Lower lobe of right lung (tissue), 2 donors: ENCODE measurements around the gene LRP1B. TPM values are rescaled to one million over a fixed set of nuclear protein-coding genes. Genes with fewer than 3 reads are reported as not detected.
A peak's percentile ranks its signal among the peaks of the same experiment; 100 is the strongest.

Experiments
- ATAC-seq, 2 donors: fragments of 200-7000 bp; cut with Tn5 transposase; one replicate each; pipeline ENCODE4 v1.9.1; 2020 to 2022; ENCODE audit warnings: mild to moderate bottlenecking in 2 of 2, moderate library complexity in 2 of 2
- DNase-seq: peaks from one replicate; pipeline ENCODE4 v3.0.0-alpha.2; 2020
- H3K27ac ChIP-seq: fragments of 200-600 bp; one replicate; pipeline ENCODE4 v1.8.0; 2022
- H3K27me3 ChIP-seq: fragments of 200-600 bp; one replicate; pipeline ENCODE4 v1.8.0; 2022; ENCODE audit warnings: low read depth
- H3K36me3 ChIP-seq: fragments of 200-600 bp; one replicate; pipeline ENCODE4 v1.8.0; 2022; ENCODE audit warnings: mild to moderate bottlenecking
- H3K4me1 ChIP-seq: fragments of 200-600 bp; one replicate; pipeline ENCODE4 v1.8.0; 2022
- H3K4me3 ChIP-seq: fragments of 200-600 bp; one replicate; pipeline ENCODE4 v1.8.0; 2022; ENCODE audit warnings: mild to moderate bottlenecking
- H3K9me3 ChIP-seq: fragments of 200-600 bp; one replicate; pipeline ENCODE4 v1.8.0; 2022
- intact Hi-C: fragments of 100-400 bp; cut with DNase I; formaldehyde crosslinking; loops from one replicate; pipeline ENCODE4 v1.11.0; 2022
- long read RNA-seq: library from polyadenylated mRNA; unstranded; transcript quantifications from one replicate; pipeline ENCODE4 v2.0.0, GENCODE V29; 2021
- total RNA-seq: library from RNA; stranded (reverse); fragmentation: NEBNext Ultra II Directional; extraction: Animal tissue kit (Norgen Biotek cat#: 25700); gene quantifications from one replicate; pipeline ENCODE4 v1.2.1, GENCODE V29; 2021
- TF ChIP-seq, protein P1 (sequence below): fragments of 200-600 bp; IDR thresholded peaks from one replicate; pipeline ENCODE4 v1.8.0; 2022; ENCODE audit warnings: antibody characterized with exemption, mild to moderate bottlenecking
- donor health status: DM: no; HTN: yes; CAD: no; lungs with severe emphysema.

The LRP1B gene
- 0.09 TPM for total RNA-seq
- long read RNA-seq: 0 reads

DNA sequence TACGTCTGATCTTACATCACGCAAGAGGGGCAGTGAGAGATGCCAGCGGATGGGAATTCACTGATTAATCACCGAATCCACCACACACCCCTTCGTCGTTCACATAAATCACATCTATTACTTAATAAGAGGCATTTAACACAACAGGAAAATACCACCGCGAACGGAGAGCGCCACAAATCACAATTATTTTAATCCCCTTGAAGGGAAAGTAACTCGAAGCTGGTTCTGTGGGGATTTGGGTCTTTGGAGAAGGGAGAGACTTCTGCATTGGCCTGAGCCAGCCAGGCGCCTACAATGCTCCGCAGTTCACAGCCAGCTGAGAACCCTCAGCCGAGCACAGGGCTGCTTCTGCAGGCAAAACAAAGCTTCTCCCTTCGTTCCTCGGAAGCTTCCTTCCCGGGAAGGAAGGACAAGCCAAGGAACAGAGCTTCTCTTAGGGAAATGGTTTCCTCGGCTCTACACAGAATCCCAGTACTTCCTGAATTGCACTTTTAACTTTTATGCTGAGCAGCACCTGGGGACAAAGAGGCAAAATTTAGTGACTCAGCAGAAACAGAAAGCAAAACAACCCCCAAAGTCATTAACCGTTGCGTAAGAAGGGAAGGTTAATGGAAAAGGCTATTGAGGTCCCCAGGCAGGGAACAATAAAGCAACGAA, at the start of gene LRP1B:
Gene LRP1B (minus strand): TSS at position 7 of the 660 bp plus-strand sequence. CDS start 287 bp downstream, outside the sequence.
- Histone ChIP-seq H3K4me3 (peak within 1 kb of the TSS; percentile 55), H3K27ac (no peak within 1 kb of the TSS), H3K36me3 (no peaks in the 10 kb centered on the region), H3K9me3 (no peaks in the 10 kb centered on the region), H3K27me3 (peaks cover 54% of the 10 kb centered on the region), H3K4me1 (peaks cover 22% of the 10 kb centered on the region)
- ATAC-seq (peak; percentile 57 to 75), DNase-seq (no peak)
- intact Hi-C loops: no loop called here
- TF ChIP-seq, protein P1, sequence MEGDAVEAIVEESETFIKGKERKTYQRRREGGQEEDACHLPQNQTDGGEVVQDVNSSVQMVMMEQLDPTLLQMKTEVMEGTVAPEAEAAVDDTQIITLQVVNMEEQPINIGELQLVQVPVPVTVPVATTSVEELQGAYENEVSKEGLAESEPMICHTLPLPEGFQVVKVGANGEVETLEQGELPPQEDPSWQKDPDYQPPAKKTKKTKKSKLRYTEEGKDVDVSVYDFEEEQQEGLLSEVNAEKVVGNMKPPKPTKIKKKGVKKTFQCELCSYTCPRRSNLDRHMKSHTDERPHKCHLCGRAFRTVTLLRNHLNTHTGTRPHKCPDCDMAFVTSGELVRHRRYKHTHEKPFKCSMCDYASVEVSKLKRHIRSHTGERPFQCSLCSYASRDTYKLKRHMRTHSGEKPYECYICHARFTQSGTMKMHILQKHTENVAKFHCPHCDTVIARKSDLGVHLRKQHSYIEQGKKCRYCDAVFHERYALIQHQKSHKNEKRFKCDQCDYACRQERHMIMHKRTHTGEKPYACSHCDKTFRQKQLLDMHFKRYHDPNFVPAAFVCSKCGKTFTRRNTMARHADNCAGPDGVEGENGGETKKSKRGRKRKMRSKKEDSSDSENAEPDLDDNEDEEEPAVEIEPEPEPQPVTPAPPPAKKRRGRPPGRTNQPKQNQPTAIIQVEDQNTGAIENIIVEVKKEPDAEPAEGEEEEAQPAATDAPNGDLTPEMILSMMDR: no peak

DNA sequence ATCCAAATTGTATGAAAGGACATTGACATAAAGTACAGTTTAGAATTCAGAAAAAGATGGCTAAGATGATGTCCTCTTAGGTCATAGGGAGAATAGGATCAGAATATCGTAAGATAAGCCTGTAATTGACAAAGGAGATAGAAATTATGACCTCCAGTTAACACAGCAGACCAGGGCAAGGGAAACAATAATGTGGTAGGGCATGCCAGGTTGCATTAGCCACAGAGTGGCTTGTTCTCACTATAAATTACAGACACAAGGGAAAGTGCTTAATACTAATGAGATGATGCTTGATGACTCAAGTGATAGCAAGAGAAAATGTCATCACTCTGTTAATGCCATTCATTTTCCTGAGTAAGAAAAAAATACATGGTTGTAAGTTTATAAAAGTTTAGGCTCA, 48.9 kb upstream of the LRP1B start:
- Histone ChIP-seq H3K9me3 (no peaks in the 10 kb centered on the region), H3K4me3 (no peak overlapping the region), H3K36me3 (no peaks in the 10 kb centered on the region), H3K4me1 (no peaks in the 10 kb centered on the region), H3K27me3 (no peaks in the 10 kb centered on the region), H3K27ac (no peak overlapping the region)
- ATAC-seq (no peak), DNase-seq (no peak)
- TF ChIP-seq, protein P1: no peak
- intact Hi-C loops: no loop called here

DNA sequence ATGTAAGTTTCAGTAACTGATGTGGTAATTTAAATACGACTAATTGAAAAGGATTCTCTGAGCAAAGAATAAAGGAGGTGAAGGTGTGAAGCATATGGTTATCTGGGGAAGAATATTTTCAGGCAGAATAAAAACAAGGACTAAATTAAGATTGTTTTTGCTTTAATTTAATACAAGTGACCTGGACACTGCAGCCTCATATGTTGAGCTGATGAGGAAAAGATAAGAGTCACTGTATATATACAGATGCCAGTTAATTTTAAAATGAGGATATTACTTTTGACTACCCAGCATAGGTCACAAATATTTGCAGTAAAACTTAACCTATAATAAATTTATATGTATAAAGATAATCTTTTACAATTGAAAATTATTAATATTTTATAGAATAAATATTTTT, 47.8 kb upstream of the LRP1B start:
- Histone ChIP-seq H3K4me3 (no peak overlapping the region), H3K4me1 (no peaks in the 10 kb centered on the region), H3K27ac (no peak overlapping the region), H3K27me3 (no peaks in the 10 kb centered on the region), H3K9me3 (no peaks in the 10 kb centered on the region), H3K36me3 (no peaks in the 10 kb centered on the region)
- TF ChIP-seq, protein P1: no peak
- intact Hi-C loops: no loop called here
- ATAC-seq (no peak), DNase-seq (no peak)

DNA sequence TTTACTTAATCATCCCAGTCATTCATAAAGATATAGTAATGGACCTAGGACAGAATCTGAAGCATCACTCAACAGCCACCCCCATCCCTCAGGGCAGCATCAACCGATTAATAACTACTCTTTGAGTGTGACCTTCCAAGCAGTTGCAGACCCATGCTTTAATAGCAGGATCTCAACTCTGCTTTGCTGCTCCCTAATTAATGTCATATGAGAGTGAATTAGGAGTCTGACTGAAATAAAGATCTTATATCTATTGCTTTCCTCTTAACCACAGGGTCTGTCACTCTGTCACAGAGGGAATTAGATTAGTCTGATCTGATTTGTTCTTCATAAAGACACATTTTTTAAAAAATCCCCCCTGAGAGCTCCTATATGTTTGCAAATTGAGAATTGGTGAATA, 46.1 kb upstream of the LRP1B start:
- TF ChIP-seq, protein P1: no peak

DNA sequence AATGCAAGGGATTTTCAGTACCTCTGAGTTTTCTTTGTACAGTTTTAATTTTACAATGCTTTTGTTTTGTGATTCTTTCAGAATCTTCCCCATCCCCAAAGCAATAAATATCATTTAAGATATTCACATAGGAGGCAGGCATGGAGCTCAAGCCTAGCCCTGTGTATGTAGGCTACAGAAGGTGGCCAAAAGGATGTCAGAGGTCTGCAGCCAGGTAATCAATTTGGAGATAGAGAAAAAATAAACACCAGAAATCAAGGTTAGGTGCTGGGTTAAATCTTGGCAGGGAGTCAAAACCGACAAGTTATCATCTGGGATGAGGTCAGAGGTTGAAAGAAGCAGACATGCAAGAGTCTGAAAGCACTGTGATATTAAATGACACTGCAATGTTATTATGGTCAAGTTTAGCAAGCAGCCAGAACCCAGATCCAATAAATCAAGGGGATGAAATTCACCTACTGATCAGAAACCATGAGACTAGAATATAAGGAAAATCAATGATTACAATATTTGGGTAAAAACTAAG, 45.1 kb upstream of the LRP1B start:
- no peaks in the 10 kb centered on the region for H3K4me1 ChIP-seq
- no peak for ATAC-seq
- no peaks in the 10 kb centered on the region for H3K36me3 ChIP-seq
- no peak for DNase-seq
- intact Hi-C loops: no loop called here
- no peak overlapping the region for H3K27ac ChIP-seq
- no peak overlapping the region for H3K4me3 ChIP-seq
- TF ChIP-seq, protein P1: no peak
- no peaks in the 10 kb centered on the region for H3K9me3 ChIP-seq
- H3K27me3 ChIP-seq: no peaks in the 10 kb centered on the region

More for the DNA sequence above, 46.1 kb upstream of the LRP1B start:
- Histone ChIP-seq H3K36me3 (no peaks in the 10 kb centered on the region), H3K4me3 (no peak overlapping the region), H3K27ac (no peak overlapping the region), H3K9me3 (no peaks in the 10 kb centered on the region), H3K4me1 (no peaks in the 10 kb centered on the region), H3K27me3 (no peaks in the 10 kb centered on the region)
- intact Hi-C loops: no loop called here
- DNase-seq (no peak), ATAC-seq (no peak)
